HUES6 (cell line): ENCODE results near the gene EME1.

Source experiments
- H3K27ac ChIP-seq: 2 replicates; pipeline ENCODE4 v1.7.0; 2013; ENCODE audit warnings: low read depth, mild to moderate bottlenecking, low read length, inconsistent platforms
- H3K27me3 ChIP-seq: 2 replicates; pipeline ENCODE4 v1.6.1; 2013; ENCODE audit warnings: low read length; ENCODE audit not compliant: control insufficient read depth, insufficient read depth
- H3K36me3 ChIP-seq: 2 replicates; pipeline ENCODE4 v1.6.1; 2013; ENCODE audit warnings: low read length; ENCODE audit not compliant: control insufficient read depth, insufficient read depth
- H3K4me1 ChIP-seq: 2 replicates; pipeline ENCODE4 v1.6.1; 2013; ENCODE audit warnings: low read length; ENCODE audit not compliant: control insufficient read depth, insufficient read depth
- H3K4me3 ChIP-seq: 2 replicates; pipeline ENCODE4 v1.5.1; 2013; ENCODE audit warnings: low read depth, low read length
- H3K9ac ChIP-seq: one replicate; pipeline ENCODE4 v1.6.1; 2013; ENCODE audit warnings: mild to moderate bottlenecking, low read length
- H3K9me3 ChIP-seq: 2 replicates; pipeline ENCODE4 v1.6.1; 2013; ENCODE audit warnings: low read depth, low read length; ENCODE audit not compliant: control insufficient read depth, insufficient read depth

Gene EME1

GRCh38 chr17:50349243-50349600 lies 23.8 kb upstream of the EME1 start:
- peaks cover 23% of the 10 kb centered on the region for H3K36me3 ChIP-seq
- no peak overlapping the region for H3K27ac ChIP-seq
- peaks cover 21% of the 10 kb centered on the region for H3K4me1 ChIP-seq
- no peak overlapping the region for H3K4me3 ChIP-seq
- peaks cover 13% of the 10 kb centered on the region for H3K27me3 ChIP-seq
- H3K9me3 ChIP-seq = no peaks in the 10 kb centered on the region
- H3K9ac ChIP-seq = no peak overlapping the region

GRCh38 chr17:50350733-50351132 lies 22.3 kb upstream of the EME1 start:
- Histone ChIP-seq H3K4me1 (peaks cover 17% of the 10 kb centered on the region), H3K27me3 (no peaks in the 10 kb centered on the region; the same call in 1 of the 2 replicates), H3K36me3 (peaks cover 38% of the 10 kb centered on the region), H3K27ac (no peak overlapping the region), H3K9ac (no peak overlapping the region), H3K4me3 (no peak overlapping the region), H3K9me3 (no peaks in the 10 kb centered on the region)

DNA sequence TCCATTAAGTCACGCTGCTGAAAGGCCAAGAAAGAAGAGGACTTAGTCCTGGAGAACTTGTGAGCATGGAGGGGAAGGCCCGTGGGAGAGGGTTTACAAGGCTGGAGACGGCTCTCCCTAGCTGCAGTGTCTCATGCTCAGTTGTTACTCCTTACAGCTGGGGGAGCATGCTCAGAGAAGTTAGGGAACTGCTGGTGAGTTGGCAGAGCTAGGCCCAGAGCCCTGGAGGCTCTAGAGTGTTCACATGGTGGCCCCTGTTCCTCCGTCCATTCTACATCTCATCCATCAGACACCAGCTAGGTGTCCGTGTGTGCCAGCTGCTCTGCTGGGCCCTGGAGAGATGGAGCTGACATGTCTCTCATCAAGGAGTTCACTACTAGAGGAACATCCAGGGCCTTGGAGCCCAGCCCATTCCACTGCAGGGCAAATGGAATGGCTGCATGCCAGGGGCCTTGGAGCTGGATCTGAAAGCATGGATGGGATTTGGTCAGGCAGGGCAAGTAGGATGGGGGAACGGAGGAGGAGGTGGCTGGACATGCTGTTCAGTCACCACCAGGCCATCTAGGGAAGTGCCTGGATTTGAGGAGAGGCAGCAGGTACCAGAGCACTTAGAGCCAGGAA lies 20.8 kb upstream of the EME1 start:
- H3K9me3 ChIP-seq = no peaks in the 10 kb centered on the region
- no peaks in the 10 kb centered on the region; the same call in 1 of the 2 replicates for H3K27me3 ChIP-seq
- H3K4me1 ChIP-seq = peaks cover 13% of the 10 kb centered on the region
- H3K36me3 ChIP-seq = peaks cover 52% of the 10 kb centered on the region
- H3K9ac ChIP-seq = no peak overlapping the region
- no peak overlapping the region for H3K27ac ChIP-seq
- H3K4me3 ChIP-seq = no peak overlapping the region

- H3K4me3 ChIP-seq = no peak overlapping the region
- H3K9ac ChIP-seq = no peak overlapping the region
- H3K27ac ChIP-seq = no peak overlapping the region
- no peaks in the 10 kb centered on the region; the same call in 1 of the 2 replicates for H3K27me3 ChIP-seq
- H3K36me3 ChIP-seq = peaks cover 57% of the 10 kb centered on the region
- H3K9me3 ChIP-seq = no peaks in the 10 kb centered on the region
- H3K4me1 ChIP-seq = peaks cover 5% of the 10 kb centered on the region
Observed at GRCh38 chr17:50352693-50353599, 20.1 kb upstream of the EME1 start.

DNA sequence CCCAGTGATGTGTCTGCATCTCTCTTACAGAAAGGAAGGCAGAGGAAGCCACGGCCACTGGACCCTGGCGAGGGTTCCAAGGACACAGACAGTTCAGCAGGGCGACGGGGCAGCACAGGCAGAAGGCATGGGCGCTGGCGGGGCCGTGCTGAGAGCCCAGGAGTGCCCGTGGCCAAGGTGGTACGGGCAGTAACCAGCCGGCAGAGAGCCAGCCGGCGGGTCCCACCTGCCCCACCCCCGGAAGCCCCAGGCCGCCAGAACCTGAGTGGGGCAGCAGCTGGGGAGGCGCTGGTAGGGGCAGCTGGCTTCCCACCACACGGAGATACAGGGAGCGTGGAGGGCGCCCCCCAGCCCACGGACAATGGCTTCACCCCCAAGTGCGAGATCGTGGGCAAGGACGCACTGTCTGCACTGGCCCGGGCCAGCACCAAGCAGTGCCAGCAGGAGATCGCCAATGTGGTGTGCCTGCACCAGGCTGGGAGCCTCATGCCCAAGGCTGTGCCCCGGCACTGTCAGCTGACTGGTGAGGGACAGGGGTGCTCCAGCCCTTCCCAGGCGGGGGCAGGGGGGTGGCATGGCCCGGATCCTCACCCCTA lies 19.3 kb upstream of the EME1 start:
- peaks cover 65% of the 10 kb centered on the region for H3K36me3 ChIP-seq
- H3K4me1 ChIP-seq = no peaks in the 10 kb centered on the region
- H3K9me3 ChIP-seq = no peaks in the 10 kb centered on the region
- H3K27ac ChIP-seq = no peak overlapping the region
- H3K4me3 ChIP-seq = no peak overlapping the region
- no peaks in the 10 kb centered on the region; the same call in 1 of the 2 replicates for H3K27me3 ChIP-seq
- no peak overlapping the region for H3K9ac ChIP-seq

GRCh38 chr17:50354198-50354597 lies 18.8 kb upstream of the EME1 start:
- Histone ChIP-seq H3K4me3 (no peak overlapping the region), H3K4me1 (no peaks in the 10 kb centered on the region), H3K9ac (no peak overlapping the region), H3K36me3 (peaks cover 70% of the 10 kb centered on the region), H3K27ac (no peak overlapping the region), H3K27me3 (no peaks in the 10 kb centered on the region), H3K9me3 (no peaks in the 10 kb centered on the region)

DNA sequence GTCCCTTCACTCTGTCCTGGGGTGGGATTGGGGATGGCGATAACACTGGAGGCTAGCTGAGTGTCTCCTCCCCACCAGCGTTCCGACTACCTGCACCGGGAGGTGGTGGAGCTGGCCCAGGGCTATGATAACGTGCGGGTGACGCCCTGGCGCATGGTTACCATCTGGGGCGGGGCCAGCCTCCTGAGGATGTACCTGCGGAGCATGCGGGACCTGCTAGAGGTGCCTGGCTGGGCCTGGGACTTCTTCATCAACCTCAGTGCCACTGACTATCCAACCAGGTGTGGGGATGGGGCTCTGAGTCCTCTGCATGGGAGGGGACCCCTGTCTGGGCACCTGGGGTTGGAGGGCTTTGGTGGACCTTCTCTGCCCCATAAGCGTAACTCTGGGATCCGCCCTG lies 18.3 kb upstream of the EME1 start:
- Histone ChIP-seq H3K27ac (no peak overlapping the region), H3K4me1 (no peaks in the 10 kb centered on the region), H3K36me3 (peaks cover 76% of the 10 kb centered on the region), H3K9ac (no peak overlapping the region), H3K4me3 (no peak overlapping the region), H3K9me3 (no peaks in the 10 kb centered on the region), H3K27me3 (no peaks in the 10 kb centered on the region)

DNA sequence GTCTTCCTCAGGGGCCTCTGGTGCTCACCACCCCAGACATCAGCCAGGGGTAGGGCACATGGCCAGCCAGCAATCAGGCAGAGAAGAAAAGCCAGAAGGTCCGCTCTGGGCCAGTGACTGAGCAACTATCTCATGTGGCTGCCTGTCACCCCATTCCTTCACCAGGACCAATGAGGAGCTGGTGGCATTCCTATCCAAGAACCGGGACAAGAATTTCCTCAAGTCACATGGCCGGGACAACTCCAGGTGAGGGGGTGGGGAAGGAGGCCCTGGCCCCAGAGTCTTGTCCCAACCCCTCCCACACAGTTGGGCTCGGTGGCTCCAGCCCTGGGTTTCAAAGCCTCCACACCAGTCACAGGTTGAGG lies 17.7 kb upstream of the EME1 start:
- Histone ChIP-seq H3K4me3 (no peak overlapping the region), H3K9me3 (no peaks in the 10 kb centered on the region), H3K27ac (no peak overlapping the region), H3K4me1 (no peaks in the 10 kb centered on the region), H3K36me3 (peaks cover 81% of the 10 kb centered on the region), H3K27me3 (no peaks in the 10 kb centered on the region), H3K9ac (no peak overlapping the region)

DNA sequence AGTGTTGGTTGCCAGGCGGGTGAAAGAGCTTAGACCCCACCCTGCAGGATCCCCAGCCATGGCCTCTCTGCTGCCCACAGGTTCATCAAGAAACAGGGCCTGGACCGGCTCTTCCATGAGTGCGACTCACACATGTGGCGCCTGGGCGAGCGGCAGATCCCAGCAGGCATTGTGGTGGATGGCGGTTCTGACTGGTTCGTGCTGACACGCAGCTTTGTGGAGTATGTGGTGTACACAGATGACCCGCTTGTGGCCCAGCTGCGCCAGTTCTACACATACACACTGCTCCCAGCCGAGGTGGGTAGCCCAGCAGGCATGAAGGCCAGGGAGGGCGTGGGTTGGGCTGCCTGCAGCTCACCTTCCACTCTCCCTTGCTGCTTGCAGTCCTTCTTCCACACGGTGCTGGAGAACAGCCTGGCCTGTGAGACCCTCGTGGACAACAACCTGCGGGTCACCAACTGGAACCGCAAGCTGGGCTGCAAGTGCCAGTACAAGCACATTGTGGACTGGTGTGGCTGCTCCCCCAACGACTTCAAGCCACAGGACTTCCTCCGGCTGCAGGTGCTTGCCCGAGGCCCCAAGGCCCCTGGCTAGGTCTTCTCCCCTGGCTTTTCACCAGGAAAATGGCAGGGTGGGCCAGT lies 17.2 kb upstream of the EME1 start:
- no peaks in the 10 kb centered on the region for H3K27me3 ChIP-seq
- peaks cover 83% of the 10 kb centered on the region for H3K36me3 ChIP-seq
- H3K27ac ChIP-seq = no peak overlapping the region
- no peak overlapping the region for H3K4me3 ChIP-seq
- no peaks in the 10 kb centered on the region for H3K9me3 ChIP-seq
- no peak overlapping the region for H3K9ac ChIP-seq
- H3K4me1 ChIP-seq = no peaks in the 10 kb centered on the region

DNA sequence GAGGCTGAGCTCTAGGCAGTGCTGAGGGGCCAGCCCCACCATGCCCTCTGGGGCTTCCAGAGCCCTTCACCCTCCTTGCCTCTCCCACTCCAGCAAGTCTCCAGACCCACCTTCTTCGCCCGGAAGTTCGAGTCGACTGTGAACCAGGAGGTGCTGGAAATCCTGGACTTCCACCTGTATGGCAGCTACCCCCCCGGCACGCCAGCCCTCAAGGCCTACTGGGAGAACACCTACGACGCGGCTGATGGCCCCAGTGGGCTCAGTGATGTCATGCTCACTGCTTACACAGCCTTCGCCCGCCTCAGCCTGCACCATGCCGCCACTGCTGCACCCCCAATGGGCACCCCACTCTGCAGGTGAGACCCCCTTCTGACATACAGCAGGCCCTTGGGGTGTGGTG lies 16.6 kb upstream of the EME1 start:
- H3K36me3 ChIP-seq = peaks cover 83% of the 10 kb centered on the region
- no peak overlapping the region for H3K27ac ChIP-seq

More for the DNA sequence above, 16.6 kb upstream of the EME1 start:
- H3K4me3 ChIP-seq = no peak overlapping the region
- no peaks in the 10 kb centered on the region for H3K9me3 ChIP-seq
- H3K27me3 ChIP-seq = no peaks in the 10 kb centered on the region
- H3K9ac ChIP-seq = no peak overlapping the region
- no peaks in the 10 kb centered on the region for H3K4me1 ChIP-seq
